NCI-H1694 (cell line): ENCODE results near the gene FBL.
"Not testable (repeated sequence)": the region's sequence is repeated elsewhere in the genome, so short reads cannot be mapped to it uniquely, and the experiment has no call there.

ENCODE experiments used
- DNase-seq: peaks from one replicate; lab custom pipeline; 2025; lab: John Stamatoyannopoulos, UW

The FBL gene

GRCh38 chr19:39876486-39876885, 30.3 kb upstream of the FBL start:
- not testable (repeated sequence) for DNase-seq

DNA sequence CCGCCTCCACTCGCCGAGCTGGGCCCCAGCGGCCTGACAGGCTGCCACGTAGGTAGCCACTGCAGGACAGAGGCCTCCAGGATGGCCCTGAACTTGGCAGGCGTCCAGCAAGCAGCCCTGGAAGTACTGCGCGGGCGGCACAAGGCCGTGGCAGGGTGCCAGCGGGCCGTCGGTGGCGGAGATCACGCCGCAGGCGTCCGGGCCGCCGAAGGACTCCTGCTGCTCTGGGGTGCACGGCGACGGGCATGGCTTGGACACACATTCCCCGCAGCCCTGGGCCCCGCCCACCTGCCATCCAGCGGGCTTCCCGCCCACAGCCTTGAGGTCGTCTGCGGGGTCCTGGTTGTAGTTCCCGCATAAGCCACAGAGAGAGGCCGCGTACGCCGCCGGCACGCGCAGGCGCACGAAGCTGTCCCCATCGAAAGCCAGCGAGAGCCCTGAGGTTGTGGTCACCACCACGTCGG, 29.3 kb upstream of the FBL start:
- not testable (repeated sequence) for DNase-seq

DNA sequence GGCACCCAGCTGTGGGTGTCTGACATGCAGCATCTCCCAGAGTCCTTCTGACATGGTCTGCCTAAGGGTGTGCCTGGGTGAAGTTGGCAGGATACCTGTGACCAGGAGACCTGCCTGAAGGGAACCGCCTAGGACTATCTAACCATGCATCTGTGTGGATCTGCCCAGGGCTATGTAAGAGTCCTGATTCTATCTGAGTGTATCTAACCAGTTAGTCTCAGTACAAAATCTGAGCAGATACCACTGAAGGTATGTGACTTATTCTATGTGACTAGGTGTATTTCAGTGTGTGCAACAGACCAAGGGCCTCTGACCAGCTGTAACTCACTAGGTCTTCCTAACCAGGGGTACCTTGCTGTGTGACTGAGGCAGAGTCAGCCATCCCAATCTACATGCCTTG, 28.2 kb upstream of the FBL start:
- no peak for DNase-seq

DNA sequence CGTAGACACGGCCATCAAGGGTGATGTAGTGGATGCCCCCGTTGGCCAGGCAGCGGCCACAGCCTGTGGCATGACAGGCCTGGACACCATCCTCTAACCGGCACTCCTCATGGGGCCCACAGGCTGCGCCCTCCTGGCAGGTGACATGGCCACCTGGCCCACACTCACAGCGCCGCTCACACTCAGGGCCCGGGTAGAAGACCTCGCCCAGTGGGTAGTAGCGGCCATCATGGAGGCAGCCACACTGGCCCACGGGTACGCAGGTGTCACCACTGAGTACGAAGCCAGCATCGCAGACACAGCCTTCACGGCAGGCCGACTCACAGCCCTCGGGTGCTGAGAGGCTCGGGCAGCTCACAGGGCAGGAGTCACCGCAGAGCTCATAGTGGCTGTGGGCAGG, 27.2 kb upstream of the FBL start:
- no peak for DNase-seq

- DNase-seq = no peak
Observed at GRCh38 chr19:39871886-39872866, 26.0 kb upstream of the FBL start.

- no peak for DNase-seq
Observed at GRCh38 chr19:39871362-39871761, 25.2 kb upstream of the FBL start.

DNA sequence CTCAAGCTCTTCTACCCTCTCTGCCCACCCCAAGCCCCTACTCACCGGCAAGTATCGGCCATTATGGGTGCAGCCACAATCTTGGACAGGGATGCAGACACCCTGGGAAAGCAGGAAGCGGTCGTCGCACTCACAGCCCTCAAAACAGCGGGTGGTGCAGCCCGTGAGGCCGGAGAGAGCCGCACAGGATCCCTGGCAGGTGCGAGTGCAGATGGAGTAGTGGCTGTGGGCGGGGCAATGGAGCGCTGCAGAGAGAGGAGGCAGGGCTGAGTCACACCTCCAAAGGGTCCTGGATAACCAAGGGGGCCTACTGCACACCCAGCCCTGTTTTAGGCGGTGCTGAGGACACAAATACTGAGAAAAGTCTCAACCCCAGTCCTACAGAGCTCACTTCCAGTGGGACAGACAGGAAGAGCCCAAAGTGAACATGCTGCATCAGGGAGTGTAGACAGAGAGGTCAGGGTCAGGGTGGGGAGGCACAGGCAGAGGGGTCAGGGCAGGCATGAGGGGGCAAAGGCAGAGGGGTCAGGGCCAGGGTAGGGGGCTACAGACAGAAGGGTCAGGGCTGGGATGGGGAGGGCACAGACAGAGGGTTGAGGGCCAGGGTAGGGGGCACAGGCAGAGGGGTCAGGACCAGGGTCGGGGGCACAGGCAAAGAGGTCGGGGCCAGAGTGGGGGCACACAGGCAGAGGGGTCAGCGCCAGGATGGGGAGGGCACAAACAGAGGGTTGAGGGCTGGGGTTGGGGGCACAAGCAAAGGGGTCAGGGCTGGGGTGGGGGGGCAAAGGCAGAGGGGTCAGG, 24.2 kb upstream of the FBL start:
- DNase-seq = no peak

DNA sequence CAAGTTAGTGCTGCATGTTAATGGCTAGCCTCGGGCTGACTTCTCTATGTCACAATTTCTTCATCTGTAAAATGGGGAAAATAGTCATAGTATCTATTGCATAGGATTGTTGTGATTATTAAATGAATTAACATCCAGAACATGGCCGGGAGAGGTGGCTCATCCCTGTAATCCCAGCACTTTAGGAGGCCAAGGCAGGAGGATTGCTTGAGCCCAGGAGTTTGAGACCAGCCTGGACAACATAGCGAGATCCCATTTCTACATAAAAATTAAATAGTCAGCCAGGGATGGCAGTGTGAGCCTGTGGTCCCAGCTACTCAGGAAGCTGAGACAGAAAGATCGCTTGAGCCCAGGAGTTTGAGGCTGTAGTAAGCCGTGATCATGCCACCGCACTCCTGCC, 21.8 kb upstream of the FBL start:
- no peak for DNase-seq

DNA sequence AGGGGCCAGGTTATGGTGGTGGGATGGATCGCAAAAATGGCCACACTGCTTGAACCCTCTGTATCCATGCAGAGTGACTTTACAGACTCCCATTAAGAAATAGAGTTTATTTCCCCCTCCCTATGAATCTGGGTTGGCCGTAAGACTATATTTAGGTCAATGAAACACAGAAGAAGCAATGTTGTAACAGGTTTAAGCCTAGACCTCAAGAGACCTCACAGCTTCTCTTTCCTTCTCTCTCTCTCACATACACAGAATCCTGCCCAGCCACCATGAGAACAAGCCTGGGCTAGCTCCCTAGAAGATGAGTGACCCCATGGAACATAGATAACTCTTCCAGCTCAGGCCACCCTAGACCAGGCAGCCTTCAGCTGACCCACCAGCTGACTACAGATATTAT, 21.0 kb upstream of the FBL start:
- no peak for DNase-seq

GRCh38 chr19:39865953-39866352, 19.8 kb upstream of the FBL start:
- no peak for DNase-seq

- no peak for DNase-seq
Observed at GRCh38 chr19:39865186-39865585, 19.0 kb upstream of the FBL start.

GRCh38 chr19:39864118-39864517, 17.9 kb upstream of the FBL start:
- DNase-seq = no peak

GRCh38 chr19:39858541-39858940, 12.4 kb upstream of the FBL start:
- DNase-seq = no peak

DNA sequence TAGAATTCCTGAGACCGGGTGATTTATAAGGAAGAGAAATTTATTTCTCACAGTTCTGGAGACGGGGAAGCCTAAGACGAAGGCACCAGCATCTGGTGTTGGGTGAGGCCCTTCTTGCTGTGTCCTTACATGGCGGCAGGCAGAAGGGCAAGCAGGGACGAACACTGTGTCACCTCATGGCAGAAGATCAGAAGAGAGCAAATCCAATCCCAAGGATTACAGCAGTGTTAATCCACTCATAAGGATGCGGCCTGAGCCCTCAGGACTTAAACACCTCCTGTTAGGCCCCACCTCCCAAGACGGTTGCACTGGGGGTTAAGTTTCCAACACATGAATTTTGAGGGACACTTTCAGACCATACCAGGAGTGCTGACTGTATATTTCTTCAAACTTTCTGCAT, 6.7 kb upstream of the FBL start:
- DNase-seq = no peak

DNA sequence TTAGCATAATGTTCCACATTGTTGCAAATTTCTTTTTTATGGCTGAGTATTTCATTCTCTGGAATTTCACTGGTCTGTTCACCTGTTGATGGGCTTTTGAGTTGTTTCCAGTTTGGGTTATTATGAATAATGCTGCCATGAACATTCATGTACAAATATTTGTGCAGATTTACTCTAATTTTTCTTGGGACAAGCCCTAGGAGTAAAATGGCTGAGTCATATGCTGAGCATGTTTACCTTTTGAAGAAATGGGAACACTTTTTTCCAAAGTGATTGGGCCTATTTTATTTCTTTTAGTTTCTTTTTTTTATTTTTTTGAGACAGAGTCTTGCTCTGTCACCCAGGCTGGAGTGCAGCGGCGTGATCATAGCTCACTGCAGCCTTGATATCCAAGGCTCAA, 4.7 kb upstream of the FBL start:
- no peak for DNase-seq

GRCh38 chr19:39848392-39848791, 2.2 kb upstream of the FBL start:
- no peak for DNase-seq

- no peak for DNase-seq
Observed at GRCh38 chr19:39847525-39847924, 1.3 kb upstream of the FBL start.

DNA sequence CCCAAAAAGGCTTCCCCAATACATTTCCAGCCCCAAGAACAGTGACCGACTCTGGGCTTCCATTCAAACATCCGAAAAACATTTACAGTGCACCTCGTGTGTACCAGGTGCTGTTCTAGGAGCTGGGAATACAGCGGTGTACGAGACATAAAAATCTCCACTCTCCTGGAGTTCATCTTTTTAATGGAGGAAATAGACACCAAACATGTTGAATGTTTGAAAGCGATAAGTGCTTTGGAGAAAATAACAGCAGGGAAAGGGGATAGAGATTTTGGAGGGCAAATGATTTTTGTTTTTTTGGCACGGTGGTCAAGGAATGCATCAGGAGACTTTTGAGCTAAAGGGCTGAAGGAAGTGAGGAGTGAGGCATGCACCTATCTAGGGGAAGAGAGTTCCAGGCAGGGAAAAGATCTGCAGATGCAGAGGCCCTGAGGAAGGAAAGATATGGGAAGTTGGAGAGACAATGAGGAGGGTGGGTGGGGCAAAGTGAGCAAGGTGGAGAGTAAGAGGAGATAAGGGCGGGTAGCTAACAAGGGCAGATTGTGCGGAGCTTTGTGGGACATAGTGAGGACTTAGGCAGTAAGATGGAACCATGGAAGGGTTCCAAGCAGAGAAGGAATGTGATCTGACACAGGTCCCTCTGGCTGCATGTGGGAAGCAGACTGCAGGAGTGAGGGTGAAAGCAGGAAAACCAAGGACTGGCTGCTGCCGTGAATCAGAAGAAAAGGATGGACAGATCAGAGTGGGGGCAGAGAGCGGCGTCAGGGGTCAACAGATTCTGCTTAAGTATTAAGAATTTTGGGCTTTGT, 703 bp upstream of the FBL start:
- no peak for DNase-seq

GRCh38 chr19:39845584-39845932, 621 bp downstream of the FBL start:
- DNase-seq = peak; percentile 5

DNA sequence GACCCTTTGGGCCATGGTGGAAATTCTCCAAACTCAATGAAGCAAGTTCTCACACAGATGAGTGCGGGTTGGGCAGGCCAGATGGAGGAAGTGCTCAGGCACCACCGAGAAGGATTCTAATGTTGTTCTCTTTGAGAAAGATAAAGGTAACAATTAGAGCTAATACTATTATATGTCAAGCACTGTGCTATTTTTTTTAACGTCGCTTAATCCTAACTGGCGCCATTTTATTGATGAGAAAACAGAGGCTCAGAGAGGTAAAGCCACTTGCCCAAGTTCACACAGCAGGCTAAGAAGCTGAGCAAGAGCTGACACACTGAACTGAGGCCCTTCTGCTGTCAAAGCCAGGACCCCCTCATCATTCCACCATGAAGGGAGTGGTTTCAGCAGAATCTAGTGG, 1.0 kb downstream of the FBL start:
- no peak for DNase-seq

GRCh38 chr19:39843919-39844793, 2.0 kb downstream of the FBL start:
- peak; percentile 48 for DNase-seq
